ENCODE measurements around the gene INHBB.
"Not testable (repeated sequence)": the region's sequence is repeated elsewhere in the genome, so short reads cannot be mapped to it uniquely, and the experiment has no call there.

Gene INHBB

DNA sequence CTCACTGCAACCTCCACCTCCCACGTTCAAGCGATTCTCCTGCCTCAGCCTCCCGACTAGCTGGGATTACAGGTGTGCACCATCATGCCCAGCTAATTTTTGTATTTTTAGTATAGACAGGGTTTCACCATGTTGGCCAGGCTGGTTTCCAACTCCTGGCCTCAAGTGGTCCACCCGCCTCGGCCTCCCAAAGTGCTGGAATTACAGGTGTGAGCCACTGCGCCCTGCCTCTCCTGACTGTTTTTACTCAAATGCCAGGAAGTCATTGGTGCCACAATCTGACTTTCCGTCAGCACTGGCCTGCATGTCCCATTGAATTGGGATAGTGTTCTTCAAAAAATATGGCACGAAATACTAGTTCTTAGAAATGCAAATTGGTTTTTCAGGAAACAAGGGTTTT is 35.1 kb upstream of the INHBB start:
- H2AFZ ChIP-seq (ENCODE audit: low read depth, low read length); H3K9me3 ChIP-seq (ENCODE audit: low read length); H3K4me3 ChIP-seq (ENCODE audit: low read length); H3K36me3 ChIP-seq (ENCODE audit: insufficient read depth, low read length); H3K4me1 ChIP-seq (ENCODE audit: insufficient read depth, low read length): not testable (repeated sequence)
- H3K27me3 ChIP-seq (ENCODE audit: insufficient read depth, low read length), result peaks cover 17% of the 10 kb centered on the region

DNA sequence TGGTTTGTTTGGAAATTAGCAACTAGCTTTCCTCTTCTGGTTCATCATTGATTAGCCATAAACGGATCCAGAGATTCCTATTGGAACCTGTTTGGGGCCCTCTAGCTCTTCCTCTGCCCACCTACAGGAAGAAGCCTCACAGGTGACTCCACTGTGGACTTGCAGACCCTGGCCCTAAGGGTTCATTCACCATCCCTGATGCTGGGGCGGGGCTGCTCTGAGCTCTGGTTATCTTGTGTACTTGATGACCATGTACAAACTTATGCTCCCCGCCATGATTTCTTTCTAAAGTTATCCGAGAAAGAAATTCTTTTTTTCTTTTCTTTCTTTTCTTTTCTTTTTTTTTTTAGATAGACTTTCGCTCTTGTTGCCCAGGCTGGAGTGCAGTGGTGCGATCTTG is 33.9 kb upstream of the INHBB start:
- H3K9me3 ChIP-seq (ENCODE audit: low read length), result no peaks in the 10 kb centered on the region
- no peak overlapping the region for H2AFZ ChIP-seq (ENCODE audit: low read depth, low read length)
- no peak overlapping the region for H3K4me3 ChIP-seq (ENCODE audit: low read length)
- peaks cover 5% of the 10 kb centered on the region for H3K4me1 ChIP-seq (ENCODE audit: insufficient read depth, low read length)
- H3K36me3 ChIP-seq (ENCODE audit: insufficient read depth, low read length), result no peaks in the 10 kb centered on the region
- H3K27me3 ChIP-seq (ENCODE audit: insufficient read depth, low read length), result peaks cover 24% of the 10 kb centered on the region

DNA sequence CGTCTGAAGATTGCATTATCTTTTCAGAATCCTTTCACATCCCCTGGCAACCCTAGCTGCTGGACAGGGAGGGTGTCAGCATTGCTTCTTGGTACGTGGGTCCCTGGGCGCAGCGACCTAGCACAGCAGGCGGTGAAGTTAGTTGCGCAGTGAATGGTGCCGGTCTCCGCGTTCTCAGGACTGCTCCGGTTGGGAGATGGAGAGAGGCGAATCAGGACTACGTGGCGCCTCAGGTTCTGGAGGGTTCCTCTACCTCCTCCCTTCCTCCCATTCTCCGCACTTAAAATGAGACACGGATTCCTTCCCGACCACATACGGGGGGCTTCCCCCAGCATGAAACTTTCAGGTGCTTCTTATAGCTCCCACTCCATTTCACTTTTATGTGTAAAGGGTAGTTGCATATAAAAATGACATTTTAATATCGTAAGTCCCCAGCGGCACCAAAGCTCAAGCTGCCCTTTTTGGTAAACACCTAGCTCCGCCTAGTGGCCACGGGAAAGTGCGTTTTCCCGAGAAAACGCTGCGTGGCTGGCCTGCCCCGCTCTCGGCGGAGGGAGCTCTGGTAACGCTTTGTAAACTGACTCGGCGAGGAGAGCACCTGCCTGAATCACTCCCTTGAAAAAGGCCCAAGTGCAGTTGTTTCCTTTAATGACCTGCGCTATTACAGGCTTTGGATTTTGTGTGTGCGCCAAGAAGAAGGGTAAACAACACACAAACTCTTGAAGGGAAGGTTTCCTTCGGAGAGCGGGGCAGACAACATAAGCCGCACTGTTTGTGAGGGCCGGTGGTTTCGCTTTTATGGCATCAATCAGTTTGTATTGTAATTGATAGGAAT is 32.9 kb upstream of the INHBB start:
- Histone ChIP-seq H3K4me3 (ENCODE audit: low read length) (peak overlapping the region; percentile 21), H3K4me1 (ENCODE audit: insufficient read depth, low read length) (peaks cover 5% of the 10 kb centered on the region), H3K27me3 (ENCODE audit: insufficient read depth, low read length) (peaks cover 27% of the 10 kb centered on the region), H2AFZ (ENCODE audit: low read depth, low read length) (peak overlapping the region; percentile 36), H3K36me3 (ENCODE audit: insufficient read depth, low read length) (no peaks in the 10 kb centered on the region), H3K9me3 (ENCODE audit: low read length) (no peaks in the 10 kb centered on the region)

DNA sequence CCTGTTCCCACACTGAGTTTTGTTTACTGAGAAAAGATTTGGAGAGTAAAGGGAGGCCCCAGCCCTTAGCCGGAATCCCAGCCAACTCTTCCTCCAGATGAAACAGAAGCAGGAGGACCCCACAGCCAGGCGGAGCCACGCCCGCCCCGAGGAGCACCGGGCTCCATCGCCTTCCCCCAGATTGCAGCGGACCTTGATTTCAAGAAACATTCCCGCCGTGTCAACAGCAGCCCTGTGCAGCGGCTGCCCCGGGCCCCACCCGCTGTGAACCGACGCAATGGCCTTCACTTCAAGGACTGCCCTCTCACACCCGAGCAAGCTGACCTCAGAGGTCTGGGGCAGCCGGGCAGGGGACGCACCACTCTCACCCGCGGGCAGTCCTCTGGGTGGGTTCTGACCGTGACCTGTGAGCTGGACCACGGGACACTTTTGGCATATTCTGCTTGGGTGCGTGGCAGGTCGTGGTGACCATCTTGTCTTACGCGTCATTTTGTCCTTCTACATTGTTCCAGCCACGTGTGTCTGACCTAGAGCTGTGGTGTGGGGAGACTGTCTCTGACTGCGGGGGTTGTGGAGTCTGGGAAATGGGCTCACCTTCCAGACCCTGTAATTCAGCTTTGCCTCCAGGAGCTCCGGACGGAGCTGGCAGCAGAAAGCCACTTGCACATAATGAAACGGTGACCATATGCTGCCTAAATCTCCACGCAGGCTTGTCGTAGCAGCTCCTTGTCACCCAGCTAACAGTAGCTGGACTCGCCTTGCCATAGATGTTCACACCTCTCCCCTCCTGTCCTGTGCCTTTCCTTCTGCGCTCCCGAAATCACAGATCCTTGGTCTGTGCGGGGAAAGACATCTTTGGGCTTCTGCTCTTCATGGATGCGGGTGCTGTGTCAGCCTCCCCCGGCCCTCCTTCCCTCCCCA is 32.0 kb upstream of the INHBB start:
- Histone ChIP-seq H3K4me3 (ENCODE audit: low read length) (no peak overlapping the region), H2AFZ (ENCODE audit: low read depth, low read length) (no peak overlapping the region), H3K4me1 (ENCODE audit: insufficient read depth, low read length) (peaks cover 5% of the 10 kb centered on the region), H3K27me3 (ENCODE audit: insufficient read depth, low read length) (peaks cover 34% of the 10 kb centered on the region), H3K36me3 (ENCODE audit: insufficient read depth, low read length) (no peaks in the 10 kb centered on the region), H3K9me3 (ENCODE audit: low read length) (no peaks in the 10 kb centered on the region)

DNA sequence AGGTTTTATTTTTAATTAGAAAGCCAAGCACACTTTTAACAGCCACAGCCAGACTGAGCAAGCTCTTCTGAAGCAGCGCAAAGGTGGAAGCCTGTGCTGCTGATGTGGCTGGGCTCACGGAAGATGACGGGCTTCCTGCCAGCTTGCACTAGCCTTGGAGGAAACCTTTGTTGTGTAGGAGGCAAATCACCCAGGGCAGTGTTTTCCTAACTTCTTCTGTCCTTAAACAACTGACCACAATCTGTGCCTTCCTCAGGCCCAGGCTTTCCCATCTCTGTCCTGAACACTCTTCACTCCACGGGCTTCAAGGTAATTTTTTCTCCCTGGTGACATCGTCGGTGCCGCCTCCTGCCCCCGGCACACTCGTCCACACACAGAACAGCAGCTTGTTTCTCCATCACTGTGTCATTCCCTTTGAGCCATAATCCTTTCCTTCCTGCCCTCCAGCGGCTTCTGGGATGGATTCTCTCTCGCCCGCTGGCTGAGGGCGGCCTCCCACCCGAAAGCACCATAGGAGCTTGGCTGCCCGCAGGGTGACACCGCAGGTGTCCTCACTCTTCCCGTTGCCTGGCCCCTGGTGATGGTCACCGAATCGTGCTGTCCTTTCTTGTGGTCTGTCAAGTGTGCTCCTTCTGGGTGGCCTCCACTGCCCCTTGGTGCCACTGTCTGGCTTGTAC is 31.1 kb upstream of the INHBB start:
- peaks cover 5% of the 10 kb centered on the region for H3K4me1 ChIP-seq (ENCODE audit: insufficient read depth, low read length)
- no peak overlapping the region for H3K4me3 ChIP-seq (ENCODE audit: low read length)
- no peaks in the 10 kb centered on the region for H3K36me3 ChIP-seq (ENCODE audit: insufficient read depth, low read length)
- no peak overlapping the region for H2AFZ ChIP-seq (ENCODE audit: low read depth, low read length)
- H3K9me3 ChIP-seq (ENCODE audit: low read length), result no peaks in the 10 kb centered on the region
- H3K27me3 ChIP-seq (ENCODE audit: insufficient read depth, low read length), result peaks cover 41% of the 10 kb centered on the region

DNA sequence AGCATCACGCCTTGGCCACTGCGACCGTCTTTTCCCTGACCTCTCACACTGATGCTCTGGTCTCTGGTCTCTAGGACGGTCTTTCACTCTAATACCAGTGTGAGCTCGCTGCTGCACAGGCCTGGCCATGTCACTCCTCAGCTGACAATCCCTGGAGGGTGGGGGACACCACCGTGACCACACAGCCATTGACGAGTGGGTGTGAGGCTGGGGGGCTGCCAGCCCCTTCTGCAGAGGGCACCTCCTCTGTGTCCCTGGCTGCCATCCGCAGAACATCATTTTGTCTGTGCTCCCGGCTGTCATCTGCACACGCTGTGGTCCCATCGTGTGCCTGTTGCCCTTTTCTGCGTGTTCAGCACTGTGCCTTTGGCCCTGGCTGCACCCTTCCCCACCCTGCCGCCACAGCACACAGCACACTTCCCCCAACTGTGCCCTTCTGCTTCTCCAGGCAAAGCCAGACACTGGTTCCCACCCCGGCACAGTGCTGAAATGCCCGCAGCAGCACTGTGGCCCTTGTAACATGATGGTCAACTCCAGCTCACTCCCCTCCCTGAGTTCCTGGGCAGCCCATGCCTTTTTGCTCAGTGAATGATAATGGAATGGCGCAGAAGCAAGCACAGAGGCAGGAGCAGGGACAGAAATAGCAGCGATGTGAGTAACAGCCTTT is 30.4 kb upstream of the INHBB start:
- H3K27me3 ChIP-seq (ENCODE audit: insufficient read depth, low read length), result peaks cover 47% of the 10 kb centered on the region
- no peak overlapping the region for H3K4me3 ChIP-seq (ENCODE audit: low read length)
- peaks cover 5% of the 10 kb centered on the region for H3K4me1 ChIP-seq (ENCODE audit: insufficient read depth, low read length)
- H3K36me3 ChIP-seq (ENCODE audit: insufficient read depth, low read length), result no peaks in the 10 kb centered on the region
- H3K9me3 ChIP-seq (ENCODE audit: low read length), result no peaks in the 10 kb centered on the region
- H2AFZ ChIP-seq (ENCODE audit: low read depth, low read length), result no peak overlapping the region

DNA sequence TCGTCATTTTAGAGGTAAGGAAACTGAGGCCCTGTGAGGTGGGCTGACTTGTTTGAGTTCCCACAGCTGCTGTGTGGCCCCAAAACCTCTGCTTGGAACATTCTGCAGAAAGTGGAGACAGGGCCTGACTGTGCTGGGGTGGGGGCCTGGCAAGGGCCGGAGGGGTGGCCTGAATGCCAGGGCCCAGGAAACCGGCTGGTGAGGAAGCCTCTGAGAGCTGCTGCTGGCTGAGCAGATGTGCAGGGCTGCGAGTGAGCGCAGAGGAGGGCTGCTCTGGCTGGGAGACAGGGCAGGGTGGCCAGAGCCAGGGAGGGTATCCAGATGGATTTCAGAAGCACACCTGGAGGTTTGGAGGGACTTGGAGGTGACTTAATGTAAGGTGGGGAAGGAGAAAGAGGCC is 29.9 kb upstream of the INHBB start:
- Histone ChIP-seq H2AFZ (ENCODE audit: low read depth, low read length) (no peak overlapping the region), H3K4me3 (ENCODE audit: low read length) (no peak overlapping the region), H3K36me3 (ENCODE audit: insufficient read depth, low read length) (no peaks in the 10 kb centered on the region), H3K4me1 (ENCODE audit: insufficient read depth, low read length) (peaks cover 5% of the 10 kb centered on the region), H3K9me3 (ENCODE audit: low read length) (no peaks in the 10 kb centered on the region), H3K27me3 (ENCODE audit: insufficient read depth, low read length) (peaks cover 48% of the 10 kb centered on the region)

DNA sequence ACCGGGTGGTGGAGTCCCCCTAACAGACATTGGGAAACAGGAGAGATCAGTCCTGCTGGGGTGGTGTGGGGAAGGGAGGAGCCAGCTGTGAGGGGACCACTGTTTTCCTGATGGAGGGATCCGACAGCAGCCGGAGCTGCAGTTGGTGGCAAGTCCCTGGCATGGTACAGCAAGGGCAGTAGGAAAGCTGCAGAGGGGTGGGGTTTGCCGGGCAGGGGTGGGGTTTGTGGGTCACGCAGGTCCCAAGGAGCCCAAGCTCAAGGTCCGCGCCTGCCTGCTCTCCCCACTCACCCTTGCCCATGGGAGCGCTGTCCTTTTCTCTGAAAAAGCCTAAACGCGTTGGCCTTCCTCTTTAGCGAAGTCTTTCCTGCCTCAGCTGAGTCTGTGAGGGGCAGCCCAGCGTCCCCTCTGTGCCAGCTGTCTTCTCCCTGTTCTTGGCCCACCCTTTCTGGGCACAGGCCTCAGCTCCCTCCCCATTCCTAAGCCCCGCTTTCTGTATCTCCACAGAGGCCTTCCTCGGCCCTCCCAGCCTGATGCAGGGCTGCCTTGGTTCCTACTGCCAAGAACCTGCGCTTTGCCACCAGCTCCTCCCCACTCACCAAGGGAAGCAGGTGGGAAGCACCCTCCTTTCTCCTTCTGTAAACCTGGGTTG is 29.3 kb upstream of the INHBB start:
- no peak overlapping the region for H3K4me3 ChIP-seq (ENCODE audit: low read length)
- peaks cover 5% of the 10 kb centered on the region for H3K4me1 ChIP-seq (ENCODE audit: insufficient read depth, low read length)
- H3K36me3 ChIP-seq (ENCODE audit: insufficient read depth, low read length), result no peaks in the 10 kb centered on the region
- H2AFZ ChIP-seq (ENCODE audit: low read depth, low read length), result no peak overlapping the region
- no peaks in the 10 kb centered on the region for H3K9me3 ChIP-seq (ENCODE audit: low read length)
- H3K27me3 ChIP-seq (ENCODE audit: insufficient read depth, low read length), result peaks cover 48% of the 10 kb centered on the region

DNA sequence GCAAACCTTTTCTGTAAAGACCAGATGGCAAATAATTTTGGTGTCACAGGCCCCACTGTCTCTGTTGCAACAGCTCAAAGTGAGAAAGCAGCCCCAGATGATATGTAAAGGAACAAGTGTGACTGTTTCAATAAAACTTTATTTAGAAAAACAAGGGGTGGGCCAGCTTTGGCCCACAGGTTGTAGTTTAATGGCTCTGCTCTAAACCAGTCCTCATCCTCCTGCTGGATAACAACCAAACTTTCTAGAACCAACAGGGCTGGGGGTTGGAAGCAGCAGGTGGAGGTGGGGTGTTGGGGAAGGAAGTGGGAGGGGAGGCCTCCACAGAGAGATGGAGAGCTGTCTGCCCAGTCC is 28.8 kb upstream of the INHBB start:
- H3K4me1 ChIP-seq (ENCODE audit: insufficient read depth, low read length), result peaks cover 5% of the 10 kb centered on the region
- H3K4me3 ChIP-seq (ENCODE audit: low read length), result no peak overlapping the region
- no peaks in the 10 kb centered on the region for H3K9me3 ChIP-seq (ENCODE audit: low read length)
- H3K36me3 ChIP-seq (ENCODE audit: insufficient read depth, low read length), result no peaks in the 10 kb centered on the region
- H3K27me3 ChIP-seq (ENCODE audit: insufficient read depth, low read length), result peaks cover 48% of the 10 kb centered on the region
- H2AFZ ChIP-seq (ENCODE audit: low read depth, low read length), result no peak overlapping the region

DNA sequence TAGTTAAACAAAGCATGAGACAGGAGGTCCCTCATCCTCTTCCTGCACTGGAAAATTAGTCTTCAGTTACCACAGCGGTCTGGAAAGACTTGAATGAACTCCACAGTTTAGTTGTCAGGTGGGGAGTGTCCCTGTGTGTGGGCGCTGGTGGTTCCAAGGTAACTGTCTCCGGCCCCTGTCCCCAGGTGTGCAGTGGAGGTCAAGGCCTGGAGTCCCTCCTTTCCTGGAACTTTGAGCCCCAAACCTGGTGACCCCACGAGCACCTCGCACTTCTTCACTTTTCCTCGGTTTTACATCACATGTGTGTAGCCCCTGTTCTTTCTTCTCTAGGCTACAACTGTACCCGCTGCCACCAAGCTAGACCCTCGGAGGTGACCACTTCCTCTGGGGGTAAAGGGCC is 28.0 kb upstream of the INHBB start:
- Histone ChIP-seq H3K4me1 (ENCODE audit: insufficient read depth, low read length) (peaks cover 1% of the 10 kb centered on the region), H3K27me3 (ENCODE audit: insufficient read depth, low read length) (peaks cover 48% of the 10 kb centered on the region), H3K36me3 (ENCODE audit: insufficient read depth, low read length) (no peaks in the 10 kb centered on the region), H3K4me3 (ENCODE audit: low read length) (no peak overlapping the region), H3K9me3 (ENCODE audit: low read length) (no peaks in the 10 kb centered on the region), H2AFZ (ENCODE audit: low read depth, low read length) (no peak overlapping the region)

DNA sequence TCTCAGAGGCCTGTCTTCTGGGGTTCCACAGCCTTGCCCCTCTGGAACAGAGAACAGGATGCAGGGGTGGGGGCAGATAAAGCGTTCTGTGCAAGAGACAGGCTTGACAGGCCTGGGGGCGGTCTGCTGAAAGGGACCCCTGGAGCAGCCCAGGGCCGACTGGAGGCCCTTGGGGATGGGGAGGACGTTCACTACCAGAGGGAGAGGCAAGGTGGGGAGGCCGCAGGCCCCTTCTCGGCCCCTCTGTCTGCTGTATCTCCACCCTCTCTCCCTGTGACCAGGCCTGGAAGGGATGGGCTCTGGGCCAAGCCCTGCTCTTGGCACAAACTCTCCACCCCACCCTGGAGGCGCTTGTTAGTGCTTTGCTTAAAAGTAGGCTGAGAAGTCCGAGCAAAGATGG is 27.3 kb upstream of the INHBB start:
- H3K27me3 ChIP-seq (ENCODE audit: insufficient read depth, low read length), result peaks cover 54% of the 10 kb centered on the region
- no peaks in the 10 kb centered on the region for H3K9me3 ChIP-seq (ENCODE audit: low read length)
- no peak overlapping the region for H3K4me3 ChIP-seq (ENCODE audit: low read length)
- no peaks in the 10 kb centered on the region for H3K4me1 ChIP-seq (ENCODE audit: insufficient read depth, low read length)
- no peaks in the 10 kb centered on the region for H3K36me3 ChIP-seq (ENCODE audit: insufficient read depth, low read length)
- H2AFZ ChIP-seq (ENCODE audit: low read depth, low read length), result no peak overlapping the region

DNA sequence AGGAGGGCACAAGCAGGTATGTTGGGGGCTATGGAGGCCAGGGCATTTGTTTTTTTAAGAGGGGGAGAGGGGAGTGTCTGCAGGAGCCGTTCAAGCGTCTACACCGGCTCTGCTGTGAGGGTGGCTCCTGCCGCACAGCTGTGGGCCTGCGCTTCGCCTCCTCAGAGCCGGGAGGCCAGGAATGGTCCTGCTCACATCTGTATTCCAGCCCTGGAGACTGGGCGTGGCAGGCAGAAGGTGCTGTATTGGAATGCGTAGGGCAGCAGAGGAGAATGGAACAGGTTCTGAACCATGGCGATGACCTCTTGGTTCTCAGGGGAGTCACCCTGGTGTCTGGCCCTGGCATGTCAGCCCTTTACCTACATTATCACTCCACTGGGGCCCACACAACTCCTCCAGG is 26.8 kb upstream of the INHBB start:
- no peak overlapping the region for H3K4me3 ChIP-seq (ENCODE audit: low read length)
- H3K36me3 ChIP-seq (ENCODE audit: insufficient read depth, low read length), result no peaks in the 10 kb centered on the region
- no peak overlapping the region for H2AFZ ChIP-seq (ENCODE audit: low read depth, low read length)
- H3K27me3 ChIP-seq (ENCODE audit: insufficient read depth, low read length), result peaks cover 51% of the 10 kb centered on the region
- no peaks in the 10 kb centered on the region for H3K4me1 ChIP-seq (ENCODE audit: insufficient read depth, low read length)
- no peaks in the 10 kb centered on the region for H3K9me3 ChIP-seq (ENCODE audit: low read length)

Data from neuron (in vitro differentiated cells).